CD4-positive, alpha-beta T cell (primary cell): ENCODE data around the gene H1-8. TPM values are rescaled to one million over a fixed set of nuclear protein-coding genes. Genes with fewer than 3 reads are reported as not detected.

Experiments
- ATAC-seq: fragments of 200-7000 bp; cut with Tn5 transposase; one replicate; pipeline ENCODE4 v1.10.0; 2022; ENCODE audit warnings: mild to moderate bottlenecking; ENCODE audit not compliant: poor library complexity
- CTCF ChIA-PET: fragments of 350-600 bp; sonication (Branson Sonifier 250); formaldehyde crosslinking; loops from one replicate; lab custom pipeline; 2021; ENCODE audit warnings: antibody characterized with exemption, inconsistent platforms; lab: Charles Lee
- POLR2A ChIA-PET: fragments of 350-600 bp; sonication (Branson Sonifier 250); formaldehyde crosslinking; loops from one replicate; lab custom pipeline; 2021; ENCODE audit warnings: antibody characterized with exemption, inconsistent platforms; lab: Charles Lee
- DNase-seq, 14 experiments: peaks; one replicate each; pipeline ENCODE4 v3.0.0-alpha.2; 2013 to 2020; ENCODE audit warnings: mixed read lengths in 2 of 14
- H3K27ac ChIP-seq, 2 donors: one replicate each; pipeline versions ENCODE4 v1.5.1 to v1.7.0; 2013; ENCODE audit warnings: low read length in 2 of 2, low read depth in 1 of 2, mild to moderate bottlenecking in 1 of 2
- H3K27me3 ChIP-seq, 2 experiments: 1 replicate in 1 of 2; 2 replicates in 1 of 2; pipeline versions ENCODE4 v1.6.1 to v1.7.0; 2013; ENCODE audit warnings: low read length in 2 of 2, control low read depth in 1 of 2, mild to moderate bottlenecking in 1 of 2, moderate library complexity in 1 of 2; ENCODE audit not compliant: insufficient read depth in 2 of 2, control insufficient read depth in 1 of 2
- H3K36me3 ChIP-seq: one replicate; pipeline ENCODE4 v1.6.1; 2013; ENCODE audit warnings: low read length, control low read depth; ENCODE audit not compliant: insufficient read depth
- H3K4me1 ChIP-seq: one replicate; pipeline ENCODE4 v1.6.1; 2013; ENCODE audit warnings: low read length, control low read depth; ENCODE audit not compliant: insufficient read depth
- H3K4me3 ChIP-seq: one replicate; pipeline ENCODE4 v1.5.1; 2013; ENCODE audit warnings: mild to moderate bottlenecking, low read length, moderate library complexity
- H3K9me3 ChIP-seq, 2 experiments: 1 replicate in 1 of 2; 2 replicates in 1 of 2; pipeline versions ENCODE4 v1.6.1 to v1.7.0; 2013; ENCODE audit warnings: low read length in 2 of 2, mild to moderate bottlenecking in 2 of 2, control low read depth in 1 of 2, moderate library complexity in 1 of 2; ENCODE audit not compliant: control insufficient read depth in 1 of 2, insufficient read depth in 1 of 2
- H3K27ac Mint-ChIP-seq: one replicate; pipeline ENCODE4 v1.8.0; 2020; ENCODE audit warnings: mixed read lengths
- H3K27me3 Mint-ChIP-seq: one replicate; pipeline ENCODE4 v1.8.0; 2021; ENCODE audit warnings: mixed read lengths
- H3K36me3 Mint-ChIP-seq: one replicate; pipeline ENCODE4 v1.8.0; 2021; ENCODE audit warnings: low read depth, mixed read lengths
- H3K4me1 Mint-ChIP-seq: one replicate; pipeline ENCODE4 v1.8.0; 2021; ENCODE audit warnings: low read depth, mixed read lengths
- H3K4me3 Mint-ChIP-seq: one replicate; pipeline ENCODE4 v1.8.0; 2020; ENCODE audit warnings: mild to moderate bottlenecking, mixed read lengths
- H3K9me3 Mint-ChIP-seq: one replicate; pipeline ENCODE4 v1.8.0; 2020; ENCODE audit warnings: mixed read lengths
- intact Hi-C, 2 experiments: fragments of 100-400 bp; cut with DNase I in 1 of 2; cut with micrococcal nuclease in 1 of 2; formaldehyde crosslinking; loops; one replicate each; pipeline versions ENCODE4 v1.15.1 to v1.9.0; 2023 to 2025; cut with DNase I, micrococcal nuclease
- total RNA-seq, 174 experiments: library from RNA in 2 of 174; stranded (reverse) in 2 of 174; gene quantifications; one replicate each; pipeline ENCODE4 v1.2.3 and lab custom pipeline; 2021 to 2026
- TF ChIP-seq, protein P1 (sequence below): fragments of 200-600 bp; IDR thresholded peaks from one replicate; pipeline ENCODE4 v1.8.0; 2022; ENCODE audit warnings: antibody characterized with exemption, mild to moderate bottlenecking

The H1-8 gene
- total RNA-seq, 2 experiments from 2014 or later, result not detected

DNA sequence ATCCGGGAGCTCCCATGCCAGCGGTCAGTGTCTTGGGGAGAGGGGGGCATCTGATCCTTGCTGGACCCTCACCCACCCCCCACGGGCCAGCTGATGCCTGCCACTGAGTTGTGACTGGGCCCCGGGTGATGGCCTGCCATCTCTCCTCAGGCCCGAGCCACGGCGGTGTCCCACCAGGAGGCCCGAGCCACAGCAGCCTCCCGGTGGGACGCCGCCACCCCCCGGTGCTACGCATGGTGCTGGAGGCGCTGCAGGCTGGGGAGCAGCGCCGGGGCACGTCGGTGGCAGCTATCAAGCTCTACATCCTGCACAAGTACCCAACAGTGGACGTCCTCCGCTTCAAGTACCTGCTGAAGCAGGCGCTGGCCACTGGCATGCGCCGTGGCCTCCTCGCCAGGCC, 4.3 kb downstream of the H1-8 start:
- TF ChIP-seq, protein P1, sequence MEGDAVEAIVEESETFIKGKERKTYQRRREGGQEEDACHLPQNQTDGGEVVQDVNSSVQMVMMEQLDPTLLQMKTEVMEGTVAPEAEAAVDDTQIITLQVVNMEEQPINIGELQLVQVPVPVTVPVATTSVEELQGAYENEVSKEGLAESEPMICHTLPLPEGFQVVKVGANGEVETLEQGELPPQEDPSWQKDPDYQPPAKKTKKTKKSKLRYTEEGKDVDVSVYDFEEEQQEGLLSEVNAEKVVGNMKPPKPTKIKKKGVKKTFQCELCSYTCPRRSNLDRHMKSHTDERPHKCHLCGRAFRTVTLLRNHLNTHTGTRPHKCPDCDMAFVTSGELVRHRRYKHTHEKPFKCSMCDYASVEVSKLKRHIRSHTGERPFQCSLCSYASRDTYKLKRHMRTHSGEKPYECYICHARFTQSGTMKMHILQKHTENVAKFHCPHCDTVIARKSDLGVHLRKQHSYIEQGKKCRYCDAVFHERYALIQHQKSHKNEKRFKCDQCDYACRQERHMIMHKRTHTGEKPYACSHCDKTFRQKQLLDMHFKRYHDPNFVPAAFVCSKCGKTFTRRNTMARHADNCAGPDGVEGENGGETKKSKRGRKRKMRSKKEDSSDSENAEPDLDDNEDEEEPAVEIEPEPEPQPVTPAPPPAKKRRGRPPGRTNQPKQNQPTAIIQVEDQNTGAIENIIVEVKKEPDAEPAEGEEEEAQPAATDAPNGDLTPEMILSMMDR, result no peak
- Mint-ChIP-seq H3K27ac (no peak overlapping the region), H3K36me3 (no peaks in the 10 kb centered on the region), H3K27me3 (no peaks in the 10 kb centered on the region), H3K4me3 (no peak overlapping the region), H3K4me1 (no peaks in the 10 kb centered on the region), H3K9me3 (no peaks in the 10 kb centered on the region)
- H3K36me3 ChIP-seq, result no peaks in the 10 kb centered on the region
- POLR2A ChIA-PET, result no interaction called here
- H3K27ac ChIP-seq, result no peak overlapping the region
- ATAC-seq, result no peak
- no peaks in the 10 kb centered on the region for H3K9me3 ChIP-seq
- no peaks in the 10 kb centered on the region for H3K4me1 ChIP-seq
- CTCF ChIA-PET, result no interaction called here
- intact Hi-C loops, result no loop called here
- no peak overlapping the region for H3K4me3 ChIP-seq
- no peak for DNase-seq
- H3K27me3 ChIP-seq, result no peaks in the 10 kb centered on the region

DNA sequence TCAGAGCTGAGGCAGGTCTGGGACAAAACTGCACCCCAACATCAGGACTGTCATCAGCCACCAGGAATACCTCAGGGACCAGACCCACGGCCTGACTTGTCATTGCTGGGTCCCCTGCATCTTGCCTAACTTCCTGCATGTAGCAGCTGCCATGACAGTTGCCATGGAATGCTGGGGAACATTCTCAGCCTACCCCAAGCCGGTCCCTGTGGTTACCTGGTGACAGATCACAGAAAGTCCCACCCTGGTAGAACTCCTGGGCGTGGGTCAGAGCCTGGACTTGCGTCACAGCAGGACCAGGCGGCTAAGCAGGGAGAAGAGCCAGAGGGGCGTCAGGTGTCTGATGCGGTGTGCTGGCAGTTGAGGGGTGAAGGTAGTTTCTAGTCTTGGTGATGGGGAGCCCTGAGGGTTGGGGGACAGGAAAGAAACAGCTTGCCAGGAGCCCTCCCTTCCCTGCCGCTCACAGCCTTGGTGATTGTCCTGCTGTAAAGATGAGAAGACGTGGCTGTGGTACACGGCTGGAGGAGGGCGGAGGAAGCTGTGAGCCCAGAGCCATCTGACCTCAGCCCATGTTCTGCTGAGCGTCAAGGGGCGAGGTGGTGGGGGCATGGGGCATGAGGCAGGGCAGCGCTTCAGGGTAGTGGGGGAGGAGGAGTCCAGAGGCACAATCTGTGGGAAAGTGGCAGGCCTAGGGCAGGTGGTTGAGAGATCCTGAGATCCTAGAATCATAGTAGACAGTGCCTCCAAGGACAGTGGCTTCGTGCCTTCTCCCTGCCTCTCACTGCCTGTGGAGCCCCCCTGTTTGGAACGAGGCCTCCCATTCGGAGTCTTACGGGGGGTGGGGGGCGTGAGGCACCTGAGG, 5.4 kb downstream of the H1-8 start:
- Histone ChIP-seq H3K27ac (no peak overlapping the region), H3K4me1 (peaks cover 2% of the 10 kb centered on the region), H3K4me3 (no peak overlapping the region), H3K36me3 (no peaks in the 10 kb centered on the region), H3K9me3 (no peaks in the 10 kb centered on the region), H3K27me3 (no peaks in the 10 kb centered on the region)
- DNase-seq (no peak), ATAC-seq (no peak)
- Mint-ChIP-seq H3K4me1 (no peaks in the 10 kb centered on the region), H3K36me3 (no peaks in the 10 kb centered on the region), H3K27ac (no peak overlapping the region), H3K4me3 (no peak overlapping the region), H3K27me3 (no peaks in the 10 kb centered on the region), H3K9me3 (no peaks in the 10 kb centered on the region)
- ChIA-PET CTCF (no interaction called here), POLR2A (no interaction called here)
- TF ChIP-seq, protein P1, result no peak
- intact Hi-C loops, result no loop called here

DNA sequence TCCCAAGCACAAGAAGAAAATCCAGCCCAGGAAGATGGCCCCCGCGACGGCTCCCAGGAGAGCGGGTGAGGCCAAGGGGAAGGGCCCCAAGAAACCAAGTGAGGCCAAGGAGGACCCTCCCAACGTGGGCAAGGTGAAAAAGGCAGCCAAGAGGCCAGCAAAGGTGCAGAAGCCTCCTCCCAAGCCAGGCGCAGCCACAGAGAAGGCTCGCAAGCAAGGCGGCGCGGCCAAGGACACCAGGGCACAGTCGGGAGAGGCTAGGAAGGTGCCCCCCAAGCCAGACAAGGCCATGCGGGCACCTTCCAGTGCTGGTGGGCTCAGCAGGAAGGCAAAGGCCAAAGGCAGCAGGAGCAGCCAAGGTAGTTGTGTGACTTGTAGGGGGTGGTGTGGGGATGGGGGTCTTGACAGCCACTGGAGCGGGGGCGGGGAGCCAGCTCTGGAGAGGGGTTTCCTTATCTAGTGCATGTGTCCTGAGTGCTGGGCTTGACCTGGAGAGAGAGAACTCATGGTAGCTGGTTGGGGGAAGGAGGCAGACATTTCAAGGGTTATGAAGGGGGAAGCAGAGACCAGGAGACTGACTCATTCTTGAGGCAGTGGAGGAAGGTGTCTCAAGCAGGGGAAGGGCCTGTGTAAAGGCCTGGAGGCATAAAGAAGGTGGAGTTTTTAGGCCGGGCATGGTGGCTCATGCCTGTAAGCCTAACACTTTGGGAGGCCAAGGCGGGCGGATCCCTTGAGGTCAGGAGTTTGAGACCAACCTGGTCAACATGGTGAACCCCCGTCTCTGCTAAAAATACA, 6.2 kb downstream of the H1-8 start:
- ChIA-PET POLR2A (no interaction called here), CTCF (no interaction called here)
- H3K4me1 ChIP-seq, result peaks cover 8% of the 10 kb centered on the region
- H3K27me3 ChIP-seq, result no peaks in the 10 kb centered on the region
- Mint-ChIP-seq H3K9me3 (no peaks in the 10 kb centered on the region), H3K27me3 (no peaks in the 10 kb centered on the region), H3K4me1 (peaks cover 7% of the 10 kb centered on the region), H3K4me3 (no peak overlapping the region), H3K36me3 (no peaks in the 10 kb centered on the region), H3K27ac (no peak overlapping the region)
- ATAC-seq, result no peak
- H3K4me3 ChIP-seq, result no peak overlapping the region
- TF ChIP-seq, protein P1, result no peak
- no peak overlapping the region for H3K27ac ChIP-seq
- no peaks in the 10 kb centered on the region for H3K9me3 ChIP-seq
- no peaks in the 10 kb centered on the region for H3K36me3 ChIP-seq
- intact Hi-C loops, result no loop called here
- peak in 2 of 14 experiments; percentile 42 to 49 for DNase-seq
